H1 (cell line): Measurements from ENCODE around the gene FNDC11. TPM values are rescaled to one million over a fixed set of nuclear protein-coding genes. Genes with fewer than 3 reads are reported as not detected.

Experiments
- JUN ChIP-seq: IDR thresholded peaks from 2 replicates; pipeline ENCODE4 v1.6.1; 2011; ENCODE audit warnings: low read depth, mild to moderate bottlenecking, improper control_type of control experiment, low read length
- RBBP5 ChIP-seq: IDR thresholded peaks from 2 replicates; pipeline ENCODE4 v1.7.1; 2012; ENCODE audit warnings: low read depth, mild to moderate bottlenecking, inconsistent platforms, low read length, moderate library complexity, borderline replicate concordance
- polyA plus RNA-seq, 7 experiments: library from polyadenylated mRNA; depleted of rRNA in 3 of 7; stranded (reverse) in 5 of 7; unstranded in 2 of 7; fragments of >200 nt in 5 of 7; fragments of 200-250 nt in 2 of 7; gene quantifications; 1 replicate in 5 of 7; 2 replicates in 1 of 7; 4 replicates in 1 of 7; pipeline versions ENCODE4 v1.2.1 to v1.2.3, GENCODE V29; 2011 to 2013; ENCODE audit warnings: missing spikeins in 2 of 7, mixed read lengths in 2 of 7
- total RNA-seq: library from RNA; stranded (reverse); fragmentation: NEBNext Ultra II Directional; extraction: Animal tissue kit (Norgen Biotek cat#: 25700); gene quantifications from 2 replicates; pipeline ENCODE4 v1.2.1, GENCODE V29; 2021

Gene FNDC11
- total and polyA plus RNA-seq, 2 of the 8 experiments (the other 6 are each of a cell fraction or from before 2014, with no cell fraction given): 2.6 to 8.8 TPM

- TF ChIP-seq RBBP5 (no peak), JUN (no peak)
Measured at GRCh38 chr20:63522981-63523611, 30.9 kb upstream of the FNDC11 start (continued).
